ENCODE measurements around the gene DTNB.

GRCh38 chr2:25701801-25702200 lies 28.4 kb upstream of the DTNB start:
- TF ChIP-seq GATA2 (IDR thresholded peaks at IDR 0.05; ENCODE audit: low read depth, low read length) (no peak), GATA3 (IDR thresholded peaks at IDR 0.05; ENCODE audit: low read depth, low read length) (no peak)
